ENCODE results near the gene PTCD1.

The PTCD1 gene, protein sequence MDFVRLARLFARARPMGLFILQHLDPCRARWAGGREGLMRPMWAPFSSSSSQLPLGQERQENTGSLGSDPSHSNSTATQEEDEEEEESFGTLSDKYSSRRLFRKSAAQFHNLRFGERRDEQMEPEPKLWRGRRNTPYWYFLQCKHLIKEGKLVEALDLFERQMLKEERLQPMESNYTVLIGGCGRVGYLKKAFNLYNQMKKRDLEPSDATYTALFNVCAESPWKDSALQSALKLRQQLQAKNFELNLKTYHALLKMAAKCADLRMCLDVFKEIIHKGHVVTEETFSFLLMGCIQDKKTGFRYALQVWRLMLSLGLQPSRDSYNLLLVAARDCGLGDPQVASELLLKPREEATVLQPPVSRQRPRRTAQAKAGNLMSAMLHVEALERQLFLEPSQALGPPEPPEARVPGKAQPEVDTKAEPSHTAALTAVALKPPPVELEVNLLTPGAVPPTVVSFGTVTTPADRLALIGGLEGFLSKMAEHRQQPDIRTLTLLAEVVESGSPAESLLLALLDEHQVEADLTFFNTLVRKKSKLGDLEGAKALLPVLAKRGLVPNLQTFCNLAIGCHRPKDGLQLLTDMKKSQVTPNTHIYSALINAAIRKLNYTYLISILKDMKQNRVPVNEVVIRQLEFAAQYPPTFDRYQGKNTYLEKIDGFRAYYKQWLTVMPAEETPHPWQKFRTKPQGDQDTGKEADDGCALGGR

DNA sequence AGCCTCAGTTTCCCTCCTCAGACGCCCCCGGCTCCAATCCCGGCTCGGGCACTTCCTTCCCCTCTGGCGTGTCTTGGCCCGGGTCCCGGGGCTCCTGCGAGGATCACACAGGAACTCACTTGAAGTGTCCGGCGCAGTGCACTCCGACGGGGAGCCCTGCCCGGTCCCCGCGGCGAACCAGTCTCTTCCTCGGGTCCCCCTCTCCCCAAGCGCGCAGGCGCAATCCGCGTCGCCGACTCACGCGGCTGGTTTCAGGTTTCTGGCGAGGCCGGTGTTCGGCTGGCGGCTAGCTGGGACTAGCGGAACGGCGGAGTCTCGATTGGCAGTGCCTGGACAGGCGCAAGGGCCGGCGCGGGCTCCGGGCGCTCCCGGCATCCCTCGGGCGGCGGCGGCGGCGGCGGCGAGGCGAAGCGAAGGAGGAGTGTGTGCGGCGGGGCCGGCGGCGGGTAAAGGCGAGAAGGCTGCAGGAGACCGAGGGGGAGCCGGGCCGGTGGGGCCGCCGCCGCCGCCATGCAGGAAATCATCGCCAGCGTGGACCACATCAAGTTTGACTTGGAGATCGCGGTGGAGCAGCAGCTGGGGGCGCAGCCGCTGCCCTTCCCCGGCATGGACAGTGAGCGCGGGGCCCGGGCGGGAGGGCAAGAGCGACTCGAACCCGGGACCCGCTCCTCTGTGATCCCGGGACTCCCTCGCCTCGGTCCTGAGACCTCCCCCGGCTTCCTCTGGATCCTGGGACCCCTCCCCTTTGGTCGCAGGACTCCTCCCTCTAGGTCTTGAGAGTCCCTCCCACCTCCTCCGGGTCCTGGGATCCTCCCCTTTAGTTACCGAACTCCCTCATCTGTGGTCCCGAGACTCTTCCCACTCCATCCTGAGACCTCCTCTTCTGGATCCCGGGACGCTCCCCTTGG lies at the start of gene PTCD1, which contains the start of gene CPSF4:
Gene PTCD1, minus strand, starts transcription at position 226 of the 908 bp plus-strand sequence. CDS start 3,556 bp downstream, outside the sequence.
Gene CPSF4, plus strand, starts transcription at position 371 of the 908 bp plus-strand sequence. Its CDS starts 140 bp downstream, at position 511.
- peak; percentile 77 for DNase-seq

DNA sequence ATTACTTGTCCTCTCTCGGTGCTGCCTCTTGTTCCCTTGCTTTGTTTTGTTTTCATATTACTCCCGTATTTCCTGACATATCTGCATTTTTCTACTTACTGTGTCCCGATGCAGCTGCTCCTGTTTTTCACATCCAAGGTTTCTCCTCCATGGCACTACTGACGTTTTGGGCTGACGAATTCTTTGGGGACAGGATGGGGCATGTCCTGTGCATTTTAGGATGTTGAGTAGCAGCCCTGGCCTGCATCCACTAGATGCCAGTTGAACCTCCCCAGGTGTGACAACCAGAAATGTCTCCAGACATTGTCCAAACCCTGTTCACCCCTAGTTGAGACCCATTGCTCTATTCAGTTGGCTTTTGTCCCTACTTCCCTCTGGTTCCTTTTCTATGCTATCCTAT lies 46.5 kb upstream of the PTCD1 start:
- DNase-seq, result no peak

DNA sequence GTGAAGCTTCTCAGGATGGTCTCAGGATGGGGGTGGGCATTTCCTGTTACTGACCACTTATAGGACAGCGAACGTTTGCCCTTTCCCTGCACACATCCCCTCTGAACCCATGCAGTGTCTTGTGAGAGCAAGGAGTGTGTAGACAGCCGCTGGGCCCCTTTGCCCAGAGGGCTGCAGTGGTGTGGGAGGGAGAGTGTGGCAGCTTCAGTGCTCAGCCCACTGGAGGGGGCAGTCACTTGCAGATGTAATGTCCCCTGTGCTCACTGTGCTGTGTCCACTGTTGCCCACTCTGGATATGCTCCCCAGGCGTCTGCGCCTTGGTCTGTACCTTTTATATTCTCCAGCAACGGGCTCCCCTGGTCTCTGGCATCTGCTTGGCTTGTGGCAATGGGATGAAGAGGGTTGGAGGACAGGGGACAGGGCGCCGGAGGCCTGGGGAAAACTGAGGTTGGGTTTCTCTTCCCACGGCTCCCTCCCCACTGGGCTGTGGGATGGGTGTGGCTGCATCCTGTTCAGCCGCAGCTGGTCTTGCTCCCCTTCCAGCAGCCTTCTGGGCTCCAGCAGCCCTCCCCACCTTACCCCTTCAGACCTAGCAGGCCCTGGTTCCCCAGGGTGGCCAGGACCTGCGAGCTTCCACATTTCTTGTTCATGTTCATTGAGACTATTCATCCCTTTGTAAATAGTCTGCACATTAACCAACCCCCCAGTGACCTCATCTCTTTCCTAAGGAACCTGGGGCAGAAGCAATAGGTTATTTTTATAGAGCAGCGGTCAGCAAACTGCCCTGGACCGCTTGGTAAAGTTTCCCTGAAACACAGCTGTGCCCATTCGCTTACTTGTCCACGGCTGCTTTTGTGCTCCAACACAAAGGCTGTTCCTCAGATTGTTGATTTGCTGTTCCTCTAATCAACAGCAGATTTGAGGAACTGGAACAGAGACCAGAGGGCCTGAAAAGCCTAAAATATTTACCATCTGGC lies 40.2 kb upstream of the PTCD1 start:
- no peak for DNase-seq

DNA sequence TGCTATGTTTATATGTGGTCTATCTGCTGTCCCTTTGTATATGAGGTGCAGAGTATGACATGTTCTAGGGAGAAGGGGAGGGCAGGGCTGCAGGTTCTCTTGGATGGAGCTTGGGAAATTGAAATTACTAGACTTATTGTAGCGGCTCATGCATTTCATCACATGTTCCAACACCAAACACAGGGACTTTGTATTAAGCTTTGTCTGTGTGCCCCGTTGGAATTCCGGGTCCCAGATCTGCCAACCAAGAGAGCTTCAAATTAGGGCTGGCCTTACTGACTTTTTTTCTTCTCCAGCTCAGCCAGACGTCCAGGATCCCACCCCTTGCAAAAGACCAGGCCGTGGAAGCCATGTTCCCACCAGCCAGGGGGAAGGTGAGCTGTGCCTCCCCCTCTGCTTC lies 37.5 kb upstream of the PTCD1 start:
- no peak for DNase-seq

DNA sequence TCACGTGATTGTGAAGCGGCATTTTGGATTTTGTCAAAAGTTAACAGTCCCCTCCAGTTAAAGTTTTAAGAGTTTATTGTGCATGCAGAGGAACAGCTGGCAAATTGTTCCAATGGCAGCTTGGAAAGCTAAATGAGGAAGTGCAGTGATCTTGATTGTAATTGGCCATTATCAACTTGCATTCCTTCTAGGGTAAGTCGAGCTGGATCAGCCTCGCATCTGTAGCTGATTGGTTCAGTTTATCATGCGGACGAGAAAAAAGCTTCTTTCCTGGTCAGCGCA lies 34.7 kb upstream of the PTCD1 start:
- DNase-seq, result peak; percentile 14

DNA sequence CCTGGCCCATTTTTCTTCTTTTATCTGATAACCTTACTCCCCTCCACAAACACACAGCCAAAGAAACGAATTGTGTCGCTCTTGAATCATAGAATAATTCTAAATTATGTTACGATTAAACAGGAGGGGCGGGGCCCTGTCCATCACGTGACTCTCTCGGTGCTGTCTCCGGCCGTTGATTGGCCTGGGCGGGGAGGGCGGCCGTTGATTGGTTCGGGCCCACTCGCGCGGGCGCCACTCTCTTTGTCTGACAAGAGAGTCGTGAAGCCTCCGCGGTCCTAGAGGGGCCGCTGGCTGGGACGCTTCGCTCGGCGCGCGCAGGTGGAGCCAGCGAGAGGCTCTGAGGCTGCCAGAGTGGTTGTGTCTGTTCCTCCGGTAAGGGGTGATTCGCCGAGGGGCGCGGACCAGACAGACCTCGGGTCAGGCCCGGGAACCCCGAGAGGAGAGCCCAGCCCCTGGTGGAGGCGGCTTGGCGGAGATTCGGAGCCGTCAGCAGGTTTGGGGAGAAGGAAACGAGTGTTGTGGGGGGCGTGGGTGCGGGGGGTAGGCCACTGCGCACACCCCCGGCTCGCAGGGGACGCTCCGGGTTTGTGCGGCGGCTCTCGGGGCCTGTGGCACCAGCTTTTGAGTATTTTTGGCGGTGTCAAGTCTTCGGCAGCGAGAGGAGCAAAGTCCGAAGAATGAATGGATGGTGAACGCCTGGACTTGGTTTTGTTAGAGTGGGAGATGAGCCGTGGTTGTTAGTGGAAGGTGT lies 34.1 kb upstream of the PTCD1 start, which contains the start of gene ZNF789:
Gene ZNF789, plus strand, starts transcription at position 330 of the 754 bp plus-strand sequence. CDS start 3,567 bp downstream, outside the sequence.
- DNase-seq, result peak; percentile 85

DNA sequence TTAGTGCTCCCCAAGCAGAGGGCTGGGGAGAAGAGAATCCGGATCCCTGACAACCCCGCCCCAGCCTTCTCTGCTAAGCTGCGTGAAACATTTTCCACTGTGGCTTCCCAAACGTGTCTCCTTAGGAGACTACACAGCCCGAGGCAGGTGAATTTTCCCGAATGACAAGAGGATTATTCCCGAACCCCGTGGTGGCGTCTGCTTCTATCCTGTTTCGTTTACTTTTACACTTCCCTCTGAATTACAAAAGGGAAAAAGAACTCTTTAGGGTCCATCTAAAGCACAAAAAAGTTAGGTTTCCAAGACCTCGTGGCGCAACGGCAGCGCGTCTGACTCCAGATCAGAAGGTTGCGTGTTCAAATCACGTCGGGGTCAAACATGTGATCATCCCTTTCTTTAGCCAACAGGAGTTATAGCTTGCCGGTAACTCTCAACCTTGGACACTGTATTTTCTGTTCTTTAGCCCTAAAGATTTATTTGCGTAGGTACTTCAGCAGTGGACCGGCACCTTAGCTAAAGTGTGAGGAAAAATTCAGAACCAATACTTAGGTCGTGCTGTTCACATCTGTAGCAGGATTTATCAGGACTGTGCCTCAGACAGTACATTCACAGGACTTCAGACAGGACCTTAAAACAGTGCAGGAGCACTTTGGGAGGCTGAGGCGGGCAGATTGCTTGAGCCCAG lies 30.9 kb upstream of the PTCD1 start:
- DNase-seq, result no peak

DNA sequence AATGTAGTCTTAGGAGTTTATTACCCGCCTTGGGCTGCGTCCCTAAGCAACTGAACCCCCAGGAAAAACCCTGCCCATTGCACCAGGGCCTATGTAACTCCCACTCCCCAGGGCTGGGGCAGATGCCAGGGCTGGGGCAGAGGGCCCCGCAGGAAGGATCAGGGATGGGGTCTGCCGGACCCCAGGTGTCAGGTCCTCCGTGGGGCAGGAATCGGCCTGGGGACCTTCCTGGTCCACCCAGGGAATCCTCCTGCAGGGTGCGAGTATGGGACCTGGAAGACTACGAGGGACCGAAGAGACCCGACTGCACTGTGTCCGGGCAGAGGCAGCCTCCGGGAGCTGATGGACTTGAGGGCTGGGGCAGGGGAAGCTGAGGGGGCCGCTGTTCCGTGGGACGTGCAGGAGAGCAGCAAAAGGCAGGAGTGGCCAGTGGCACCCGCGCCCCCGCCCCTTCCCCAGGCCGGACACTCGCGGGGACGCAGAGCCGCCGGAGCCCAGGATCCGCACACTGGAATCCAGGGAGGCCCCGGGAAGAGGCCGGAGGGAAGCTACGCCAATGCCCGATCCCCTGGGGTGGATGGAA lies 29.8 kb upstream of the PTCD1 start:
- no peak for DNase-seq

DNA sequence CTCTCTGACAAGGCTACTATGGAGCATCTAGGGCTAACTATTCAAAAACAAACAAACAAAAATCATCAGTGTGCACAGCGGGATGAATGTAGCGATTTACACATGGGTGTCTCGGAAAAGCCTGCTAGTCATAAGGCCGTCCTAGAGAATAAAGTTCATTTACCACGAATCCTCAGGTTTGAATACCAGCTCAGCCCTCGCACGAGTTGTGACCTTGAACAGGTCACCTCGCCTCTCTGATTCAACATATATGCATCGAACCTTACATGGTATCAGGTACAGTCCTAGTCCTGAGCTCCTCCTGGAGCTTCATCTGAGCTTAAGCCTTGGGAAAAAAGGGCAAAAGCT lies 26.8 kb upstream of the PTCD1 start:
- no peak for DNase-seq

DNA sequence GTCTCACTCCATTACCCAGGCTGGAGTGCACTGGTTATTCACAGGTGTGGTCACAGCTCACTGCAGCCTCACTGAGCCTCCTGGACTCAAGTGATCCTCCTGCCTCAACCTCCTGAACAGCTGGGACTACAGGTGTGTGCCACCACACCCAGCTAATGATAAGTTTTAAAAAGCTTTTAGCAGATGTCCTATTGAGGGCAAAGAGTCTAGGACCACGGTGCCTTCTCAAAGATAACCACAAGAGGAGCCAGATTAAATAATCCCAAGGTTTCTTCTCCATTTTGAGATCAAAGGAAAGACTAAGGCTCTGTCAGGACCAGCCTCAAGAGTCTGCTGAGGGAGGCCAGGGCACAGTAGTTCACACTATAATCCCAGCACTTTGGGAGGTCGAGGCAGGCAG lies 22.6 kb upstream of the PTCD1 start:
- no peak for DNase-seq

DNA sequence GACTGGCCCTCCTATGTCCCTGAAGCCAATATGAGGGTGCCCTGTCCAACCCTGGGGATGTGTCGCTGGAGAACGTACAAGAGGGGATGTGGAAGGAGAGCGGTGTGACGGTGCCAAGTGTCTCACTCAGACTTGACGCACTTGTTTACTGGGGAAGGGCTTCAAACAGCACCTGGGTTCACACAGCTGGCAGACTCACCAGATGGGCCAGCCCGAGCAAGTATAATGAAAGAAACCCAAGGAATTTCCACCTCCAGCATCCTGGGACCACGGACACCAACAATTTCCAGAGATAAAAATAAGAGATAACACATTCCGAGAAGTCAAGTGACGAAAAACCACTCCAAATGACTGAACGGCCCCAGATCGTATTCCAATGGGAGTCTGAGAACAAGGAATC lies 22.1 kb upstream of the PTCD1 start:
- DNase-seq, result no peak

DNA sequence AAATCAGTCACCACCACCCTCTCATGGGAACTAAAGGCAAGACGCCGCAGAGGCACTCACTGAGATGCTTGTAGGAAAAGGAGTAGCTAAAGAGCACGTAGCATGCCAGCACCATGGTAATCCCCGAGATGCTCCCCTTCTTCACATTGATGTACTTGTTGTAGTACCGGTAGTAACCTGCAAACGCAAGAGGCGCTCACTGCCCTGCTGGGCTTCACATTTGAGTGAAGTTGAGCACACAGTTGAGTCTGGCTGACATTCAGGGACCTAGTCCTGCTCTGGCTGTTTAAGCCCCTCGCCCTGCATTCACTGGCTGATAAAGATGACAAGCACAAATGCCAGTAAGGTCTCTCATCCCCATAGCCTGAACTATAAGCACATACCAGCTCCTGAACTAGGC lies 20.5 kb upstream of the PTCD1 start:
- DNase-seq, result peak; percentile 4

DNA sequence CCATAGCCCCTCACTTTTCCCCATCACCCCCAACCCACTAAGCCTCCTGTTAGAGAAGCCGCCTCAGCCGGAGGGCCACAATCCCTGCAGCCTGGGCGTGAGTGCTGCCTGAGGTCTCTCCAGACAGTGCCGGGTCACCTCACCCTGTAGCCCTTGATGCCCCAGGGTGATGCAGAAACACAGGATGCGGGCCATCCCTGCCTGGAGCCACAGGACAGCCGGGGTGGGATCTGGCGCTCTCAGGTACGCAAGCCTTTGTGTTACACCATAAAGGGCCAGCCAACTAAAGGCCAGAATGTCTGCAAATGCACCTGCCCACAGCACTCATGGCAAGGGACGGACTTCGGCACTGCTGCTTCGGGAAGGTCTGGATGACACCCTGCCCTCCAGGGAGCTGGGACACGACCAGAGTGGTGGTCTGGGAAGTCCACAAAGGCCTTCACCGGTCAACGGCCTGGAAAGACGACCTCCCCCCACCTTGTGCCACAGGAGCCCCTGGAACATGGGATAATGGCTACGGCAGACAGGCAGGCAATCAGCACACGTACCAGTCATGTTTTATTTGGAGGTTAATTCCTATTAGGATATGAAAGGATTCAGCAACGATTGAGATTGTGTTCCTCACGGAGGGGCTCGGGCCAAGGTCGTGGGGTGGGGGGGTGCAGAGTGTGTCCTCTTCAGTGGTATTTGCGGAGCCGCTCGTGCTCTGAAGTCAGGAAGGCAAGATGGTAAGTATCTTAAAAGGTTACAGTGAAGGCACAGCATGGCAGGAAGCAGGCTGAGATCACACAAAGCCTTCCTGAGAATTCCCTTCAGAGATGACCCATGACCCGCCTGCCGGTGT lies 19.3 kb upstream of the PTCD1 start:
- no peak for DNase-seq

DNA sequence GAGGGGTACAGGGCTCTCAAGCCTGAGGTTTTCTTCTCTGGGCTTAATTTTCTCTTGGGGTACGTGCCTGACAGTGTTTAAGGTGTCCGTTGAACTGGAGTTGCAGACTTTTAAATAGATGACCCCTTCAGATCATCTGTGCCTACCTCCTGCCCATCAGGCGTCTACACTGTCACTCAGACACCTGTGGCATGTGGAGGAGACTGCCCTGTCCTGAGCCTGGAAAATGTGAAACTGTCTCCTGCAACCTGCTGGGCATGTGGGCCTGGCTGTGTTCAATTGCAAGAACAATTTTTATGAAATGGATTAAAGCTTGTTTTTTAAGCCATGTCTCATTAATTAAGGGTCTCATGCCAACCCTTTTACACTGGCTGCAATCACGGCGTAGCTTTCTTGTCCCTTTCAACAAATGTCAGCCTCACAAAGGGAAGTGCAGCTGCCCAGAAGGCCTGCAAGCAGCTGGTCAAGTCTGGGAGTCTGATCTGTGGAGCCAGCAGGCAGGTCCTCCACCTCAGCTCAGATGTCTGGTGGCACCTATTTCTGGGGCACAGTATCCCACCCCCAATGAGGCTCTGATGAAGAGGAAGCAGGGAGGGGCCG lies 18.6 kb upstream of the PTCD1 start:
- DNase-seq, result no peak

DNA sequence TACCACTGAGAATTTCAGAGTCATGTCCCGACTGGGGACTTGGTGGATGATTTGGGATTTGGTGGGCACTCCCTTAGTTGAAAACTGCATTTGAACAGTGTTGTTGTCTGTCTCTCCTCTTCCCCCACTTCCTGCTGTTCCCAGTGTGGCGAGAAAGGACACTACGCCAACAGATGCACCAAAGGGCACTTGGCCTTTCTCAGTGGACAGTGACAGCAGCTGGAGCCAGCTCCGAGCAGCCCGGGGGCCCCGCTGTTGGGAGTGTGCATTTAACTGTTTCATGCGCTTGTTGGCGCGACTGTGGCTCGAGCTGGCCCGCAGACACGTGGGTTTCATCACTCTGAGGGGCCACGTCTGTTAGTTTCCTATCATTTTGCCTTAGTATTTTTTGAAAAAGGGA lies 17.7 kb upstream of the PTCD1 start:
- no peak for DNase-seq

DNA sequence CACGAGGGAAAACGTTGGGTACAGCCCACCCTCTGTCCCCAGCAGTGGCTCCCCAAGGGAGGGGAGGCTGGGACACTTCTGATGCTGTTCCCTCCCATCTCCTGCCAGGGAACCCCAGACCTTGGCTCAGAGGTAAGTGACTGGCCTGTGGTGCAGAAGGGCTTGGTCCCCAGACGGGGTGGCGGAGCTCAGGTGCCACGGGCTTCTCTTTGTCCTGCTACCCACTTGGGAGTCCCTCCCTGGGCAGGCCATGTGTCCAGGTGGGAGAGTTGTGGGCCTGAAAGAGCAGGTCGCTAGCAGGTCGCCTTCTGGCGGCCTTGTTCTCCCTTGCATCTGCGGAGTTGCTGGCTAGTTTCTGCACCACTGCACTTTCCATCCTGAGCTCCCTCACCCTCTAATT lies 17.3 kb upstream of the PTCD1 start:
- no peak for DNase-seq

DNA sequence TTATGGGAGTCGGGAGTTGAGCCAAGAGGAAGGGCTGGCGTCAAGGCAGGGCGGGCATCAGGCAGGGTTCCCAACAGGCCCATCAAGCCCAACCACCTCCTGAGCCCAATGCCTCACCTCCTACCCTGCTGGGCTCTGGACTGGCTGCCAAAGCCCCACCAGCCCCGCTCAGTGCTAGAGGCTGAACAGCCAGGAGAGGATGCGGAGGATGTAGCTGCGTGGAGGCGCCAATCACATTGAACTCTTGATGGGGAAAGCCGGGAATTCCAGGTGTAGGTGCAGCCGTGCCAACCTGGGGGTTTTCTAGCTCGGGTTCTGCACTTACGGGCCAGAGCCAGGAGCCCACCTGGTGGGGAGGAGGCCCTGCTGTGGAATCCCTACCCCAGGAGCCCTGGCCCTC lies 14.5 kb upstream of the PTCD1 start:
- no peak for DNase-seq

DNA sequence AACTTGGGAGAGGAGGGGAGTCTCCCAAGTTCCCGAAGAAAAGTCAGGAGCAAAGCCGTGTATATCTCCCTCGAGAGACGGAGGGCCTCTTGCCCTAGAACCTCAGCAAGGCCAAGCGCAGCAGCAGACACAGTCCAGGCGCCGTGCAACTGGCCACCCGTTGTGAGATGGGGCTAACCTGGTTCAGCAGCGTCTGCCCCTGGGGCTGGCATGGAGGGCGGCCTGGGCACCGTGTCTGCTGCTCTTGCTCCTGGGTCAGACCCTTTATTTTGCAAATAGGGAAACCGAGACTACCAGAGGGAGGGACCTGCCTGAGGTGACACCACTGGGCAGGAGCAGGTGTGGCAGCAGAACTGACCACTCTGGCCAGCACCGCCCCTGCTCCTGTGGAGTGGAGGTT lies 13.9 kb upstream of the PTCD1 start:
- DNase-seq, result no peak

DNA sequence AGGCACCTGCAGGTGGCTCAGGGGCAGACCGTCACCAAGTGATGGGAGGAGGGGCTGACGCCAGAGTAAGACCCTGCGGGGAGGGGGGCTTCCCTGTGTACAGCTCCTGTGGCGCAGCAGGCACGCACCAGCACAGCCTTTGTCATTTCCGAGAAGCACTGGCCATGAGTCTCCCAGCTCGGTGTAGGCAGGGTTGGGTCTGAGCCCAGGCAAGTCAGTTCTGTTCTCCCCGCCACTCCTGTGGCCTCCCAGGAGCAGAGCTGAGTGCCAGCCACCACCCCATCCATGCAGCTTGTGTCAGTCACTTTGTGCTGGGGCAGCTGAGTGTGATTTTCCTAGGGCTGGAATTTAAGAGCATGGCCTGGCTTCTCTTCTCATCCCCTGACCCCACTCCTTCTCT lies 13.3 kb upstream of the PTCD1 start:
- DNase-seq, result no peak

Data from SHP77 treated with DMSO at 0.1 percent for 48 hours (cell line).